ENCODE results near the gene MAN1A1.

MAN1A1 gene

GRCh38 chr6:119333063-119333609, 16.4 kb downstream of the MAN1A1 start:
- no peak overlapping the region for H3K4me3 ChIP-seq (ENCODE audit: low read depth, low read length)
- no peak for TF ChIP-seq CTCF (IDR thresholded peaks at IDR 0.05; ENCODE audit: borderline replicate concordance, insufficient read depth, low read depth, low read length)

DNA sequence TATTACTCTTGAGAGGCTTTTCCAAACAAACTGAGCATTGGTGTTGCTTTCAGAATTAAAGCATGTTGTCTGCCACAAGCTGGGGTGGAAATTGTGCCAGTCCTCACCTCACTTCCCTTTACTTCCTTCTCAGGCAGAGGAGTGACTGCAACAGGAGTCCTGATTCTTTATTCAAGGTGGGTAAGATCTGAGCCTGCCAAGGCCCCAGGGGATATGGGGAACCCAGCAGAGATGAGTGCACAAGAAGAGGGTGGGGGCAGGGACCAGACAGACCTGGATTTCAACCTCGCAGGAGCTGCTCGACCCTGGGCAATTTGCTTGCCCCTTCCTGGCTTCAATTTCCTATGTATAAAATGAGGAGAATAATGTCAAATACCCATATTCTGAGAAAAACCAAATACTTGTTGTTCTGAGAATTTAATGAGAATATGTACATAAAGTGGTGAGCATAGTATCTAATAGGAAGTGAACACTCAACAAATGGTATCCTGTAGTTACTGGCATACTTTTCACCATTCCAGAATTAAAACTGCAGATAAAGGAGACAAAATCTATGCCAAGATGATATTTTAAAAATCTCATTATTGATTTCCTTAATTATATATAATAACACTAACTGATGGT, 17.8 kb downstream of the MAN1A1 start:
- TF ChIP-seq CTCF (IDR thresholded peaks at IDR 0.05; ENCODE audit: borderline replicate concordance, insufficient read depth, low read depth, low read length), result no peak
- no peak overlapping the region for H3K4me3 ChIP-seq (ENCODE audit: low read depth, low read length)

DNA sequence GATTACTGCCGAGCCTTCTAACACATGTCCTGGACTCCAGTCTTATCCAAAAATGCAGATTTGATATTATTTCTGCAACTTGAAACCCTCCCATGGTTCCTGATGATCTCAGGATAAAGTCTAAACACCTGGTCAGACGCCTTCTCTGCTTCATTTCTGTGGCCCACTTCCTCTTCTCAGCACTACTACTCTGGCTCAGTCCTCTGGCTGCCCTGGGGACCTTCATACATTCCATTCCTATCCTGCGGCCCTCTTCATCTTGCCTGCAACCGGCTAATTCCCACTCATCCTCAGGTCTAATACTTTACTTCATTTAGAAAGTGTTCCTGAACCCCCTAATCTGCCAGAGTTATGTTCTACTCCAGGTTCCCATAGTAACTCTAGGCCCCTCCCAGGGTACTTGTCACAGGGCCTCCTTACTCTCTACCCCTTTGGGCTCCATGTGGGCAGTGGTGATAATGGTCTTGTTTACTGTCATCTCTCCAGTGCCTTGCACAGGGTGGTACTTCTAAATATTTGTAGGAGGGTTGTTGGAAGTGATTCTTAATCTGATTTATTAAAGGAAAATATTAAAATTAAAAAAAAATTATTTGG, 18.9 kb downstream of the MAN1A1 start:
- no peak for TF ChIP-seq CTCF (IDR thresholded peaks at IDR 0.05; ENCODE audit: borderline replicate concordance, insufficient read depth, low read depth, low read length)
- no peak overlapping the region for H3K4me3 ChIP-seq (ENCODE audit: low read depth, low read length)

- H3K4me3 ChIP-seq (ENCODE audit: low read depth, low read length), result no peak overlapping the region
- no peak for TF ChIP-seq CTCF (IDR thresholded peaks at IDR 0.05; ENCODE audit: borderline replicate concordance, insufficient read depth, low read depth, low read length)
Observed at GRCh38 chr6:119329794-119330180, 19.8 kb downstream of the MAN1A1 start.

DNA sequence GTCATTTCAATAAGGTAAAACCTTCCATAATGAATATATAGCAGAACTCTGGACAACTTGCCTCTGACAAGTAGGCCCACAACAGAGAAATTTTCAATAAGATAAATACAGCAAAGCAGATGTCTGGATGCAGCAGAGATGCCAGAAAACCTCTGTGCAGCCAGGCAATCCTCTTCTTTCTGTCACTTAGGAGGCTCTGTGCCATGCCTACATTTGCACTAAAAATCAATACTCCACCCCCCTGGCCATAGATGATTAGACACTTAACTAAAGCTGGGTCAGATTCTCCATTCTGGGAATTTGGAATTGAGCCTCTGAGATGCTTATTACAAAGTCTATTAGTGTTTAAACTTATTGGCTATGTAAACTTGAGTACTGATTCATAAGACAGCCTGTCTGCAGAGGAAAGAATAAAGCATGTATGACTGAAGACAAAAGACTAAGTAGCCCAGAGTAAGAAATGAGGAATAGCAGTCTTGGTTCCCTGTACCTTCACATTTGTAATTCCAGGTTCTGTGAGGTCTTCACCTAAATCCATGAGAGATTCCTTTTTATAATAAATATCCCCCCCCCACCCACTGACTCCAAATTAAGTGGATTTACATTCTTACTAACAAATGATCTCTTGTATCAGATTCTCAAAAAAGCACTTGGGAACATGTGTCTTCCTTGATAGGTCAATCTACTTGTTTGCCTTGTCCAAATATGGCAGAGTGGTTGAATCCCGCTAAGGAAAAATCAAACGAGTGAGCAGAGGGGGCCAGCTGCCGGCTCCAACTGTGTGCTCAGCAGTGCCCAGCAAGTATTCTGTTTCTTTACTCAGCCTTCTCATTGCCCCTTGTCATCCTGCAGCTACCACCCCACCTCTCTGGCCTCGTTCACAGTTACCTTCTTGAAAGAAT, 20.4 kb downstream of the MAN1A1 start:
- H3K4me3 ChIP-seq (ENCODE audit: low read depth, low read length), result no peak overlapping the region
- no peak for TF ChIP-seq CTCF (IDR thresholded peaks at IDR 0.05; ENCODE audit: borderline replicate concordance, insufficient read depth, low read depth, low read length)

DNA sequence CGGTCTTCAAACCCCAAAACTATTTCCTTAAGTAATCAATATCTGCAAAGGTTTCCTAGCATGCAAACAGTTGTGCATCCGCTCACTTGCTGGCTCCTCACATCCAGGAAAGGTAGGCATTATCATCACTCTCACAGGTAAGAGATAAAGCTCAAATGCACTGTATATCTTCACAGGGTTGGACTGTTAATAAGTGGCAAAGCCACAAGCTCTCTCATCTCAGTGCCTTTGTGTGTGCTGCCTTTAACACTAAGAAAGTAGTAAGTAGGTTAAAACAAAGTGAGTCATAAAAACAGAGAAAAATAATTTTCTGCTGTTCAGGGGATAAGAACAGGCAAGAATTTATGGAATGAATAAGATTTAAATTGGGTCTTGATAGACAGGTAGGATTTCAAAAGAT, 21.3 kb downstream of the MAN1A1 start:
- no peak overlapping the region for H3K4me3 ChIP-seq (ENCODE audit: low read depth, low read length)
- no peak for TF ChIP-seq CTCF (IDR thresholded peaks at IDR 0.05; ENCODE audit: borderline replicate concordance, insufficient read depth, low read depth, low read length)
